HepG2 (cell line): ENCODE measurements around the gene HORMAD2. TPM values are rescaled to one million over a fixed set of nuclear protein-coding genes. Genes with fewer than 3 reads are reported as not detected.

ENCODE experiments used
- ATAC-seq: fragments of 200-7000 bp; cut with Tn5 transposase; 3 replicates; pipeline ENCODE4 v1.9.1; 2020; ENCODE audit warnings: mild to moderate bottlenecking, moderate library complexity
- BruUV-seq: library from RNA; stranded (reverse); fragments of 400-500 nt; replicated peaks from 2 replicates; lab custom pipeline; 2021; lab: Mats Ljungman, UMichigan
- CTCF ChIA-PET: fragments of 300-600 bp; formaldehyde crosslinking; extraction: SDS; loops from one replicate; lab custom pipeline; 2021; ENCODE audit warnings: low total read pairs, inconsistent platforms, low intra/inter-chr PET ratio; lab: Yijun Ruan, JAX
- POLR2A ChIA-PET: fragments of 350-600 bp; sonication (Branson Sonifier 250); formaldehyde crosslinking; loops from one replicate; lab custom pipeline; 2020; ENCODE audit warnings: antibody characterized with exemption, inconsistent platforms; lab: Yijun Ruan, JAX
- DNase-seq: peaks from one replicate; pipeline ENCODE4 v3.0.0-alpha.2; 2015; ENCODE audit warnings: low spot score
- FAIRE-seq: peaks from 3 replicates; lab custom pipeline; 2011; peaks lifted over from hg19 to GRCh38; lab: Jason Lieb, UNC
- H2AFZ ChIP-seq: one replicate; pipeline ENCODE4 v1.6.1; 2011; ENCODE audit warnings: low read length, inconsistent platforms
- H3K27ac ChIP-seq: fragments of 300-600 bp; 3 replicates; pipeline ENCODE4 v1.8.0; 2011; ENCODE audit warnings: mixed run types, mild to moderate bottlenecking, mixed read lengths, low read length, inconsistent platforms; ENCODE audit not compliant: insufficient read depth; ENCODE audit errors: extremely low read length
- H3K27me3 ChIP-seq, 2 experiments: fragments of 200-600 bp in 1 of 2; 2 replicates in 1 of 2; 3 replicates in 1 of 2; pipeline versions ENCODE4 v1.6.0 to v1.8.0; 2011; ENCODE audit warnings: low read length in 2 of 2, mild to moderate bottlenecking in 2 of 2, moderate library complexity in 2 of 2, inconsistent platforms in 1 of 2; ENCODE audit not compliant: insufficient read depth in 2 of 2, control insufficient read depth in 1 of 2
- H3K36me3 ChIP-seq, 2 experiments: fragments of 200-600 bp in 1 of 2; replicated peaks in 1 of 2; 2 replicates in 1 of 2; 3 replicates in 1 of 2; pipeline versions ENCODE4 v1.5.1 to v1.8.0; 2011; ENCODE audit warnings: low read length in 2 of 2, inconsistent platforms in 1 of 2; ENCODE audit not compliant: insufficient read depth in 2 of 2, control insufficient read depth in 1 of 2
- H3K4me1 ChIP-seq: 2 replicates; pipeline ENCODE4 v1.5.1; 2012; ENCODE audit warnings: low read length, inconsistent platforms; ENCODE audit not compliant: insufficient read depth
- H3K4me2 ChIP-seq: 2 replicates; pipeline ENCODE4 v1.6.0; 2011; ENCODE audit warnings: low read depth, low read length, inconsistent platforms
- H3K4me3 ChIP-seq, 3 experiments: fragments of 200-600 bp in 1 of 3; sonication (generic), shearing (Covaris generic) in 1 of 3; replicated peaks in 1 of 3; 2 replicates each; pipeline ENCODE4 v1.5.1; 2011 to 2016; ENCODE audit warnings: low read length in 3 of 3, inconsistent platforms in 2 of 3, low read depth in 2 of 3, mild to moderate bottlenecking in 2 of 3, control low read depth in 1 of 3, mixed read lengths in 1 of 3; ENCODE audit not compliant: insufficient read depth in 1 of 3
- H3K79me2 ChIP-seq: one replicate; pipeline ENCODE4 v1.6.1; 2011; ENCODE audit warnings: low read length, inconsistent platforms; ENCODE audit not compliant: insufficient read depth
- H3K9ac ChIP-seq: 2 replicates; pipeline ENCODE4 v1.6.0; 2011; ENCODE audit warnings: mild to moderate bottlenecking, low read depth, low read length, inconsistent platforms; ENCODE audit not compliant: insufficient read depth
- H3K9me3 ChIP-seq: 2 replicates; pipeline ENCODE4 v1.5.1; 2012; ENCODE audit warnings: mild to moderate bottlenecking, low read length
- H4K20me1 ChIP-seq: 2 replicates; pipeline ENCODE4 v1.6.0; 2011; ENCODE audit warnings: inconsistent platforms, mild to moderate bottlenecking, low read length, moderate library complexity; ENCODE audit not compliant: insufficient read depth
- CEBPB ChIP-seq: IDR thresholded peaks from 2 replicates; pipeline ENCODE4 v1.6.1; 2011; ENCODE audit warnings: low read depth, low read length, improper control_type of control experiment, borderline replicate concordance
- HNRNPH1 ChIP-seq: fragments of 200-400 bp; formaldehyde crosslinking; optimal IDR thresholded peaks from 2 replicates; pipeline ENCODE3; 2017; ENCODE audit warnings: mild to moderate bottlenecking, low read depth, low read length
- ZNF318 ChIP-seq: sonication (generic); formaldehyde crosslinking; IDR thresholded peaks from 2 replicates; pipeline ENCODE4 v1.4.0; 2020; ENCODE audit warnings: mild to moderate bottlenecking, missing genetic modification reagents
- ZNF569 ChIP-seq: sonication (generic); formaldehyde crosslinking; IDR thresholded peaks from 2 replicates; pipeline ENCODE4 v1.5.0; 2020; ENCODE audit warnings: mild to moderate bottlenecking, missing genetic modification reagents, moderate library complexity, borderline replicate concordance
- ZNF850 ChIP-seq: sonication (generic); formaldehyde crosslinking; conservative IDR thresholded peaks from 2 replicates; pipeline ENCODE4 v1.9.0; 2021; ENCODE audit warnings: mild to moderate bottlenecking, missing genetic modification reagents
- WGBS: methylation state at CpG from one replicate; pipeline ENCODE4 v1.1.6; 2017; ENCODE audit warnings: low lambda C conversion rate; 5-methylcytosine and 5-hydroxymethylcytosine counted together
- in situ Hi-C: cut with HindIII; loops from 2 replicates; pipeline ENCODE4 v1.10.0; 2017; ENCODE audit warnings: low pct_unique_long_range_greater_than_20kb; ENCODE audit not compliant: extremely low pct_ligation_motif_present
- intact Hi-C: fragments of 100-400 bp; cut with micrococcal nuclease; formaldehyde crosslinking; loops from one replicate; pipeline ENCODE4 v1.10.0; 2022; ENCODE audit not compliant: unreplicated experiment
- polyA plus RNA-seq, 8 experiments: library from polyadenylated mRNA; depleted of rRNA in 3 of 8; stranded (reverse) in 7 of 8; unstranded in 1 of 8; fragments of >200 nt; fragmentation: Illumina TruSeq in 4 of 8; extraction: Trizol in 4 of 8; gene quantifications; 2 replicates each; pipeline versions ENCODE4 v1.2.1 to v1.2.3, GENCODE V29; 2011 to 2016; ENCODE audit warnings: low read depth in 4 of 8, missing spikeins in 1 of 8, mixed read lengths in 1 of 8; ENCODE audit not compliant: insufficient read depth in 1 of 8
- total RNA-seq, 5 experiments: library from RNA; depleted of rRNA; stranded (reverse); fragments of >200 nt; fragmentation: Illumina TruSeq; extraction: Trizol; gene quantifications; 2 replicates each; pipeline ENCODE4 v1.2.3, GENCODE V29; 2016; ENCODE audit warnings: low read depth in 1 of 5

Gene HORMAD2
- total and polyA plus RNA-seq, 2 of the 13 experiments (the other 11 are each of a cell fraction or from before 2014, with no cell fraction given): not detected

- WGBS: 0% methylated on average over 1 of the region's 1 CpG
- POLR2A ChIA-PET: no interaction called here
Observed at GRCh38 chr22:30089655-30089974, 9.4 kb downstream of the HORMAD2 start.

GRCh38 chr22:30092686-30093085, 12.4 kb downstream of the HORMAD2 start:
- H3K36me3 ChIP-seq: no peaks in the 10 kb centered on the region
- DNase-seq: no peak
- no peak for FAIRE-seq
- no peaks in the 10 kb centered on the region for H4K20me1 ChIP-seq
- peaks cover 25% of the 10 kb centered on the region for H3K9me3 ChIP-seq
- ATAC-seq: no peak
- ChIA-PET CTCF (no interaction called here), POLR2A (no interaction called here)
- no peaks in the 10 kb centered on the region for H3K79me2 ChIP-seq
- no peak overlapping the region for H3K4me3 ChIP-seq
- no peaks in the 10 kb centered on the region for H3K4me1 ChIP-seq
- H3K27ac ChIP-seq: no peak overlapping the region
- 4% methylated on average over 1 of the region's 1 CpG for WGBS
- no TSS peak for BruUV-seq
- no peaks in the 10 kb centered on the region for H3K27me3 ChIP-seq
- no peak overlapping the region for H3K9ac ChIP-seq
- intact Hi-C loops (no loop called here), in situ Hi-C loops (no loop called here)
- no peak for TF ChIP-seq ZNF318
- no peak for TF ChIP-seq HNRNPH1
- no peak for TF ChIP-seq ZNF850
- H3K4me2 ChIP-seq: no peak overlapping the region
- H2AFZ ChIP-seq: no peak overlapping the region

More at GRCh38 chr22:30089655-30089974, 9.4 kb downstream of the HORMAD2 start:
- no TSS peak for BruUV-seq
- DNase-seq (no peak), FAIRE-seq (no peak), ATAC-seq (no peak)
- intact Hi-C loops: loop anchor here (1.0 to 5.0 kb wide), 3 partner anchors 387 to 463 kb away; no protein-coding TSS in a partner anchor
- Histone ChIP-seq H3K27ac (no peak overlapping the region), H3K79me2 (no peaks in the 10 kb centered on the region), H3K4me1 (no peaks in the 10 kb centered on the region), H3K9me3 (peaks cover 14% of the 10 kb centered on the region), H3K36me3 (no peaks in the 10 kb centered on the region), H4K20me1 (no peaks in the 10 kb centered on the region), H3K9ac (no peak overlapping the region), H3K4me2 (no peak overlapping the region), H2AFZ (no peak overlapping the region), H3K27me3 (no peaks in the 10 kb centered on the region), H3K4me3 (no peak overlapping the region)
- CTCF ChIA-PET: interaction anchor here (1.1 to 1.9 kb wide), 4 partner anchors 84 to 454 kb away, joined by 3 to 14 read pairs (median 10); no protein-coding TSS in a partner anchor
- TF ChIP-seq CEBPB (0 out of 2 replicates have a peak, but pooled peaks have one; percentile 20), ZNF569 (CRISPR knock-in tag) (no peak)
- in situ Hi-C loops: loop anchor here (10.0 kb wide), 2 partner anchors 385 to 455 kb away; no protein-coding TSS in a partner anchor
